GM12872 (cell line): ENCODE measurements around the gene DLGAP4.

ENCODE experiments used
- TF ChIP-seq, protein P1 (sequence below): IDR thresholded peaks from 3 replicates; pipeline ENCODE4 v1.5.1; 2011; ENCODE audit warnings: low read depth, mild to moderate bottlenecking, low read length, moderate library complexity; ENCODE audit not compliant: insufficient read depth

Gene DLGAP4

DNA sequence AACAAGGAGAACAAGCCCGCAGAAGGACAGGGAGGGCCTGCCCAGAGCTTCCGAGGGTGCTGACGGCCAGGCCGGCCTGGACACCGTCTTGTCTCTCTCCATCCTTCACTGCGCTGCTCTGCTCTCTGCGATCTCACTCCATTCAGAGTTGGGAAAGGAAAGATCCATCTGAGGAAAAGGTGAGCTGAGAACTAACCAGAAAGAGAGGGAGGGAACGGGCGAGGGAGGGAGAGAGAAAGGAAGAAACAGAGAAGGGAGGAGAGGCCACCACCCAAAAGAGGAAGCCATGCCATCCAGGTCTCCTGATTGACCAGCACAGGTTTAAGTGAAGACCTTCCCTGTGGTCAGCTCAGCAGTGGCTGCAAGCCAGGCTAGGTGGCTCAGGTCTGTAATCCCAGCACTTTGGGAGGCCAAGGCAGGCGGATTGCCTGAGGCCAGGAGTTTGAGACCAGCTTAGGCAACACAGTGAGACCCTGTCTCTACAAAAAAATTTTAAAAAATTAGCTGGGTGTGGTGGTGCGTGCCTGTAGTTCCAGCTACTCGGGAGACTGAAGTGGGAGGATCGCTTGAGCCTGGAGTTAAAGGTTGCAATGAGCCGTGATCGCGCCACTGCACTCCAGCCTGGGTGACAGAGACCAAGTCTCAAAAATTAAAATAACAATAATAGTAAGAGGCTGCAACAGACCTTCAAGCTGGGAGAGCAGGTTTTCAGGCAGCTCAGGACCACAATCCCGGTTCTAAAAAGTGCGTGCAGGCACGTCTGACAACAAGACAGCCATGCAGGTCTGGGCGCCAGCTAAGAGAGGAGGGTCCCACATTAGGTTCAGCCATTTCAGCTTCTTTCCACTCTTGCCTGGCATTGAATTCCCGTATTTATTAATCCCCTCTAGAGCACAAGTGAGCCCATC lies 34.2 kb upstream of the DLGAP4 start:
- TF ChIP-seq, protein P1, sequence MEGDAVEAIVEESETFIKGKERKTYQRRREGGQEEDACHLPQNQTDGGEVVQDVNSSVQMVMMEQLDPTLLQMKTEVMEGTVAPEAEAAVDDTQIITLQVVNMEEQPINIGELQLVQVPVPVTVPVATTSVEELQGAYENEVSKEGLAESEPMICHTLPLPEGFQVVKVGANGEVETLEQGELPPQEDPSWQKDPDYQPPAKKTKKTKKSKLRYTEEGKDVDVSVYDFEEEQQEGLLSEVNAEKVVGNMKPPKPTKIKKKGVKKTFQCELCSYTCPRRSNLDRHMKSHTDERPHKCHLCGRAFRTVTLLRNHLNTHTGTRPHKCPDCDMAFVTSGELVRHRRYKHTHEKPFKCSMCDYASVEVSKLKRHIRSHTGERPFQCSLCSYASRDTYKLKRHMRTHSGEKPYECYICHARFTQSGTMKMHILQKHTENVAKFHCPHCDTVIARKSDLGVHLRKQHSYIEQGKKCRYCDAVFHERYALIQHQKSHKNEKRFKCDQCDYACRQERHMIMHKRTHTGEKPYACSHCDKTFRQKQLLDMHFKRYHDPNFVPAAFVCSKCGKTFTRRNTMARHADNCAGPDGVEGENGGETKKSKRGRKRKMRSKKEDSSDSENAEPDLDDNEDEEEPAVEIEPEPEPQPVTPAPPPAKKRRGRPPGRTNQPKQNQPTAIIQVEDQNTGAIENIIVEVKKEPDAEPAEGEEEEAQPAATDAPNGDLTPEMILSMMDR = no peak

DNA sequence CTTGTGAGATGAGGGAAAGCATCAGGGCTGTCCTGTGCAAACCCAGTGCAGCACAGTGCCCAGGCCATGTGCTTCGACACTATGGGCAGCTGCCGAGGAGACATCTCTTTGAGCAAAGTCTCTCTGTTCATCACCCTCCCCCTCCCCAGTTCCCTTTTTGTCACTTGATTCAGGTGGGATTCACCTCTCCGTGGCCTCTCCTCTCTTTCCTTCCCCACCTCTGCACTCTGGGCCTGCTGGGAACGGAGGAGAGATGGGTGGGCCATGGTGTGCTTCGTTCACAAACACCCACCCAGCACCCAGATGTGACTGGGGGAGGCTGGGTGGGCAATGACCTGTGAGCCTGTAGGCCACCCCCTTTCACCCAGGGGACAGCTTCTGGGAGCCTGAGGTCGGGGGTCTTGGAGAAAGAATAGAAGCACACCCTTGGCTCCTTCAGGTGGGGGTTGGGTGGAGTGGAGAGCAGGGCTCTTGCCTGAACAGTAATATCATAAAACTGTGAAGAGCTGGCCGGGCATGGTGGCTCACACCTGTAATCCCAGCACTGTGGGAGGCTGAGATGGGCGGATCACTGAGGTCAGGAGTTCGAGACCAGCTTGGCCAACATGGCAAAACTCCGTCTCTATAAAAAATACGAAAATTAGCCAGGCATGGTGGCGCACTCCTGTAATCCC lies 33.5 kb upstream of the DLGAP4 start:
- TF ChIP-seq, protein P1 = no peak

DNA sequence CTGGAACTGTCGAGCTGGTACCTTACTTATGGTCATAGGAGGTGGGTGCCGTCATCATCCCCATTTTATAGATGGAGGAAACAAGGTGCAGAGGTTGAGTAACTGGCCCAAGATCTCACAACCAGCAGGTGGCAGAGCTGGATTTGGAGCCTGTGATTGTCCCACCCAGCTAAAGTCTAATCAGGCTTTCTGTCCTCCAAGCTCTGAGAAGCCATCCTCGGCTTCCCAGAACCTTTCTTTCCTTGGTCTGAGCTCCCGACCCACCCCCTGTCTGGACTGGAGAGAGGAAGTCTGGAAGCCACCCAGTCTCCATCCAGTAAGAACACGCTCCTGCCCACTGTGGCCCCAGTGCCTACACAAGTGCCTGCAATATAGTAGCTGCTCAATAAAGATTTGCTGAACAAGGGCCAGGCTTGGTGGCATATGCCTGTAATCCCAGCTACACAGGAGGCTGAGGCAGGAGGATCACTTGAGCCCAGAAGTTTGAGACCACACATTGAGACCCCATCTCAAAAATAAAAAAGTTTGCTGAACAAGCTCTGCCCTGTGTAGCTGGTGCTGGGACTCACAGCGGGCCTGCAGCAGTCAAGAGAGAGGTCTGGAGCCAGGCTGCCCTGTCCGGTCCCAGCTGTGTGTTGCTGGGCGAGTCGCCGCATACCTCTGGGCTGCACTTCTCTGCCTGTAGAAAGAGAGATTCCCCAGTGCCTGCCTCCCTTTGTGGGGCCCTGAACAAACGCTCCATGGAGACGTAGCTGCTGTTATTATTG lies 32.5 kb upstream of the DLGAP4 start:
- TF ChIP-seq, protein P1 = peak; percentile 55

DNA sequence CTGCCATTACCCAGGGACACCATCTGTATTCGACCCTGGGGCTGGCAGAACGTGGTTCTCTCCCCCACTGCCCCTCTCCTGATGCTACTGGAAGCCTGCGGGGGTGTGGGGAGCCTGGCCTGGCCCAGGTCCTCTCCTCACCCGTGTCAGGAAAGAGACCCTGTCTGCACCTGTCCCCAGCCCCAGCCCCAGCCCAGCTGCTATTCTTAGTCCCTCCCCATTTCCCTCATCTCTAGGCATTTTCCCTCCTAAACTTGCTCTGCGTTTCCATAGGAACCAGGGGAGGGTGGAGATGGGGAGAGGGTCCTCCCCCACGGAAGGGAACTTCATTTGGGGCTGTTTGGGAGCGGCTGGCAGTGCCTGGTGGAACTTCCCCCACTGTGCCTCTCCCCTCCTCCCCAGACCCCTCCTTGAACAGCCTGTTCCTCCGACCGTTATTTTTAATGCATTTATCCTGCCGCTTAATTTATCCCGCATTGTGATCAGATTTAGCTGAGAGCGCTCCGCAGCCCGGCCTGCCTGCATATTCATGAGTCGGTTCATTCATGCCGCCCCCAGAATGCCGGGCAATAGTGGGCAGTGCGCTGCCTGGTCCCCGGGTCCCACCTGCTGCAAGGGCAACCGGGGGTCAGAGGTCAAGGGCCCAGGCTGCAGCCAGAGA lies 31.8 kb upstream of the DLGAP4 start:
- TF ChIP-seq, protein P1 = no peak

DNA sequence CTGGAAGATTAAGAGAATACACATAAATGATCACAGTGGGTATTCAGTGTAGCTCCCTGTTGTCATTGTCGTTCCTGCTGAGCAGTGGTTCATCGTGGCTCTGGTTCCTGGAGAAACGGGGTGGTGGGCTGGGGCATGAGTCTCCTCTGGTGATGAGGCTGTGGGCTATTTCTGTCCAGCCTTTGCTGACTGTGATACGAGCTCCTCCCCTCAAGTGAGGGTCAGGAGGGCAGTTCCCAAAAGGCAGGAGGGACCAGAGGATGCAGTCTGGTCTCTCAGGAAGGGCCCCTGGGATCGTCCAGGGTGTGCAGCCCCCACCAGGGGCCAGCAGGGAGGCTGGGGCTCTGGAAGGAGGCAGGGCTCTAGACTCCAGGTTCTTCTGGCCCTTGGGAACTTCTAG lies 31.1 kb upstream of the DLGAP4 start:
- TF ChIP-seq, protein P1 = no peak

DNA sequence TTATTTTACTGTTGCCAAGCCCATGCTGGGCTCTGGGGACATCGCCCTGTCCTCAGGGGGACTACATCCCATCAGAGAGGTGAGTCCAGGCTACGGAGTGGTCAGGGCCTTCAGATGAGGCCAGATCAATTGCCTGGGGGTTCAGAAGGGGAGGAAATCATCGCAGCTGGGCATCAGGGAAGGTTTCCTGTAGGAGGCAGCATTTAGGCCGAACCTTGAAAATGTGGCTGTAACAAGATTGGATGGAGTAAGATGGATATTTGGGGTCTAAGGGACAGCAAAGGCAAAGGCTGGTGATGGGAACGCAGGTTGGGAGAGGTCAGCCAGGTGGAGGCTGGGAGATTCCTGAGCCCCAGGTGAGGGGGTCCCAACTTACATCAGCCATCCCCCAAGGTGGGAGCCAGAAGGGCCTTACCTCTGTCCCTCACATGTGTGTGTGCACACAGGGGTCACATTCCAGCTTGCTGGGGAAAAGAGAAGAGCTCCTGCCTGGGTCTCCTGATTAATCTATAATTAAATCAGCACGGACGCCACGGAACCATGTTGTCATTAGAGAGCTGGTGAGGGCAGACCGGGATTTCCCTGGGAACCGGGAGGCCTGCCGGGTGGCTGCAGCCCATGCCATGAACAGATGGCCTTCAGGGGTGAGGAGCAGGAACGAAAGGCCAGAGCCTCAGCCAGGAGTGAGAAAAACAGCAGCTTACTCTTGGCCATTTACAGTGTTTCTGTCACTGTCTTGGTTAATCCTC lies 30.5 kb upstream of the DLGAP4 start:
- TF ChIP-seq, protein P1 = no peak
